ENCODE results near the gene PCTP. TPM values are rescaled to one million over a fixed set of nuclear protein-coding genes. Genes with fewer than 3 reads are reported as not detected.

The PCTP gene
- total and polyA plus RNA-seq, 9 of the 15 experiments (the other 6 are each of a cell fraction or from before 2014, with no cell fraction given) = 10.9 to 62.3 (median 41.2) TPM

DNA sequence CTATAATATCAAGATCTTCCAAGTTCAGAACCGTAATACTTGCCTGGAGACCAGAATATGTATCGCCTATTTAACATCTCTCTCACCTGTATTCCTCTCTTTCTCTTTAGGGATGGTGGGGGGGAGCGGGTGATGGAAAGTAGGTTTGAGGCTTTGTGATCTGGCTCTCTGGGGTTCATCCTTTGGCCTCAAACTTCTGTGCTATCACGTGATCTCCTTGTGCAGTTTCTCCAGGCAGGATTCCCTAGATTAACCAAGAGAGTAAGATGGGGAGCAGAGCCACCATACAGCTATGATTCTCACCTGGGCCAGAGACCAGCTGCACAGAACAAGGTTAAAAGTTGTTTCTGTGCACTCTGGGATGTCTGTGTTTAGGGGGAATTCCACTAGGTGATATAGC, 33.4 kb upstream of the PCTP start:
- 42% methylated on average over 4 of the region's 4 CpGs for WGBS (ENCODE audit: insufficient coverage, low coverage, missing lambda C conversion rate)
- no peak for DNase-seq (ENCODE audit: extremely low read depth in 1 of 4, low spot score in 3 of 4)
- Histone ChIP-seq H3K9me1 (ENCODE audit: control insufficient read depth, insufficient read depth, low read length) (no peaks in the 10 kb centered on the region), H3K27me3 (ENCODE audit: control insufficient read depth in 2 of 2, insufficient read depth in 2 of 2, low read length in 2 of 2) (no peaks in the 10 kb centered on the region), H3K4me2 (ENCODE audit: insufficient read depth, low read length) (no peak overlapping the region), H3K4me3 (no peak overlapping the region), H4K20me1 (replicated peaks; ENCODE audit: control insufficient read depth, insufficient read depth, low read length) (no peaks in the 10 kb centered on the region), H2AFZ (ENCODE audit: low read depth, low read length) (no peak overlapping the region), H3K9me3 (replicated peaks; ENCODE audit: control insufficient read depth, insufficient read depth, low read depth, low read length) (no peaks in the 10 kb centered on the region), H3K27ac (ENCODE audit: extremely low read depth, low read depth, low read length) (no peak overlapping the region), H3K9ac (ENCODE audit: insufficient read depth in 1 of 2, low read depth in 2 of 2, low read length in 2 of 2) (no peak overlapping the region), H3K4me1 (replicated peaks in 1 of 2; ENCODE audit: control insufficient read depth in 2 of 2, insufficient read depth in 2 of 2, low read length in 2 of 2) (peaks cover 0 to 2% of the 10 kb centered on the region in 2 experiments; a peak in 2 of 5 replicates), H3K79me2 (ENCODE audit: control insufficient read depth, insufficient read depth, low read length) (no peaks in the 10 kb centered on the region), H3K36me3 (ENCODE audit: control insufficient read depth, insufficient read depth, low read length) (no peaks in the 10 kb centered on the region)
- ChIA-PET POLR2A (interaction anchor here (1.0 to 1.2 kb wide), 5 partner anchors 10 to 421 kb away, joined by 3 to 7 read pairs (median 4); no protein-coding TSS in a partner anchor), CTCF (ENCODE audit: low intra/inter-chr PET ratio) (interaction anchor here (2.1 kb wide), 1 partner anchor 190 kb away, joined by 20 read pairs; no protein-coding TSS in a partner anchor)
- intact Hi-C loops (cut with micrococcal nuclease) = loop anchor here (10.0 kb wide), 1 partner anchor 47 kb away; no protein-coding TSS in a partner anchor
- no TSS peak for BruUV-seq (replicated peaks)
- in situ Hi-C loops (cut with MboI) = loop anchor here (5.0 kb wide), 1 partner anchor 190 kb away; no protein-coding TSS in a partner anchor
- no peak for ATAC-seq
- TF ChIP-seq, protein P1, sequence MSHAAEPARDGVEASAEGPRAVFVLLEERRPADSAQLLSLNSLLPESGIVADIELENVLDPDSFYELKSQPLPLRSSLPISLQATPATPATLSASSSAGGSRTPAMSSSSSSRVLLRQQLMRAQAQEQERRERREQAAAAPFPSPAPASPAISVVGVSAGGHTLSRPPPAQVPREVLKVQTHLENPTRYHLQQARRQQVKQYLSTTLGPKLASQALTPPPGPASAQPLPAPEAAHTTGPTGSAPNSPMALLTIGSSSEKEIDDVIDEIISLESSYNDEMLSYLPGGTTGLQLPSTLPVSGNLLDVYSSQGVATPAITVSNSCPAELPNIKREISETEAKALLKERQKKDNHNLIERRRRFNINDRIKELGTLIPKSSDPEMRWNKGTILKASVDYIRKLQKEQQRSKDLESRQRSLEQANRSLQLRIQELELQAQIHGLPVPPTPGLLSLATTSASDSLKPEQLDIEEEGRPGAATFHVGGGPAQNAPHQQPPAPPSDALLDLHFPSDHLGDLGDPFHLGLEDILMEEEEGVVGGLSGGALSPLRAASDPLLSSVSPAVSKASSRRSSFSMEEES (CRISPR knock-in tag; IDR thresholded peaks at IDR 0.05) = peak; percentile 80
- TF ChIP-seq ARID1B (IDR thresholded peaks at IDR 0.05) (no peak), TAF9B (IDR thresholded peaks at IDR 0.05; ENCODE audit: partially characterized antibody) (no peak), ZBTB8A (IDR thresholded peaks at IDR 0.05; ENCODE audit: partially characterized antibody) (no peak), MAFK (IDR thresholded peaks at IDR 0.05; ENCODE audit: low read length) (no peak)
- TF ChIP-seq, protein P2, sequence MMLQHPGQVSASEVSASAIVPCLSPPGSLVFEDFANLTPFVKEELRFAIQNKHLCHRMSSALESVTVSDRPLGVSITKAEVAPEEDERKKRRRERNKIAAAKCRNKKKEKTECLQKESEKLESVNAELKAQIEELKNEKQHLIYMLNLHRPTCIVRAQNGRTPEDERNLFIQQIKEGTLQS (IDR thresholded peaks at IDR 0.05) = no peak
- TF ChIP-seq, protein P2 (CRISPR knock-in tag; conservative IDR thresholded peaks at IDR 0.05) = no peak
- FAIRE-seq = no peak
